ENCODE data around the gene GNG7. TPM values are rescaled to one million over a fixed set of nuclear protein-coding genes. Genes with fewer than 3 reads are reported as not detected.
A peak's percentile ranks its signal among the peaks of the same experiment; 100 is the strongest.

Gene GNG7
- total RNA-seq, 1 donor: 0.72 TPM

GRCh38 chr19:2729943-2730818 lies 27.7 kb upstream of the GNG7 start:
- peaks cover 14% of the 10 kb centered on the region for H3K27me3 ChIP-seq (ENCODE audit: insufficient read depth, low read length)
- DNase-seq (ENCODE audit: insufficient read length, low spot score, missing footprints): peak; percentile 79
- no peak overlapping the region for H3K4me3 ChIP-seq (ENCODE audit: insufficient read depth, low read length)
- no peak overlapping the region for H2AFZ ChIP-seq (ENCODE audit: low read length)
- no peaks in the 10 kb centered on the region for H3K79me2 ChIP-seq (ENCODE audit: insufficient read depth, low read length)
- H3K4me1 ChIP-seq (ENCODE audit: insufficient read depth, low read length): no peaks in the 10 kb centered on the region
- no peaks in the 10 kb centered on the region for H3K36me3 ChIP-seq (ENCODE audit: insufficient read depth, low read length)
- no peak overlapping the region for H3K27ac ChIP-seq (ENCODE audit: low read depth, low read length)
- no peaks in the 10 kb centered on the region for H3K9me3 ChIP-seq (ENCODE audit: low read depth, low read length)
- no peak overlapping the region for H3K4me2 ChIP-seq (ENCODE audit: insufficient read depth, low read length)
- no peak for TF ChIP-seq CTCF (IDR thresholded peaks at IDR 0.05; ENCODE audit: extremely low read depth, low read depth, low read length)
- H4K20me1 ChIP-seq (ENCODE audit: insufficient read depth, low read length): no peaks in the 10 kb centered on the region

DNA sequence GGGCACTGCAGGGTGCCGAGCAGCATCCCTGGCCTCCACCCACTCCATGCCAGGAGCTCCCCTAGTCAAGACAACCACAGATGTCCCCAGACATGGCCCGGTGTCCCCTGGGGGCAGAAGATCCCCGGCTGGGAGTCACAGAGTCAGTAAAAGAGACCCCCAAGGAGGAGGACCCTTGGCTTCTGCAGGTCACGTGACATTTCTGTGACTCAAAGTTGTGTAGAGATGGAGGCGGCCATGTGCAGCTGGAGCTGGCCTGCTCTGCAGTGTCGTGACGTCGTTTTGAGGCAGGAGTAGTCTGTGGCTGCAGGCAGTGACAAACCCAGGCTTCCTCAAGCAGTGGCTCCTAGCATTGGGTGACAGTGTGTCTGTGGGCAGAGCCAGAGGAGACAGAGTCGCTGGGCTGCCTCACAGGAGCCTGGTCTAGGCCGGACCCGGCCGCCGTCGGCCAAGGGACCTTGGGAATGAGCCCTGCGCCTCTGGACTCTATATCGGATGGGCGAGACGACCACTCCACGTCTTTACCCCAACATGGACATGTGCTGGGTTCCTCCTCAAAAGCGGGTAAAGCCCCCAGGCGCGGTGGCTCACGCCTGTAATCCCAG lies 26.4 kb upstream of the GNG7 start:
- Histone ChIP-seq H2AFZ (ENCODE audit: low read length) (no peak overlapping the region), H3K79me2 (ENCODE audit: insufficient read depth, low read length) (no peaks in the 10 kb centered on the region), H3K36me3 (ENCODE audit: insufficient read depth, low read length) (no peaks in the 10 kb centered on the region), H3K4me1 (ENCODE audit: insufficient read depth, low read length) (no peaks in the 10 kb centered on the region), H3K27me3 (ENCODE audit: insufficient read depth, low read length) (peaks cover 14% of the 10 kb centered on the region), H3K9me3 (ENCODE audit: low read depth, low read length) (no peaks in the 10 kb centered on the region), H3K4me2 (ENCODE audit: insufficient read depth, low read length) (no peak overlapping the region), H3K4me3 (ENCODE audit: insufficient read depth, low read length) (no peak overlapping the region), H4K20me1 (ENCODE audit: insufficient read depth, low read length) (no peaks in the 10 kb centered on the region), H3K27ac (ENCODE audit: low read depth, low read length) (no peak overlapping the region)
- no peak for TF ChIP-seq CTCF (IDR thresholded peaks at IDR 0.05; ENCODE audit: extremely low read depth, low read depth, low read length)
- DNase-seq (ENCODE audit: insufficient read length, low spot score, missing footprints): peak; percentile 82

- no peak for TF ChIP-seq CTCF (IDR thresholded peaks at IDR 0.05; ENCODE audit: extremely low read depth, low read depth, low read length)
- no peaks in the 10 kb centered on the region for H3K9me3 ChIP-seq (ENCODE audit: low read depth, low read length)
- no peaks in the 10 kb centered on the region for H3K36me3 ChIP-seq (ENCODE audit: insufficient read depth, low read length)
- H3K4me1 ChIP-seq (ENCODE audit: insufficient read depth, low read length): peaks cover 12% of the 10 kb centered on the region
- H3K27ac ChIP-seq (ENCODE audit: low read depth, low read length): no peak overlapping the region
- peak; percentile 94 for DNase-seq (ENCODE audit: insufficient read length, low spot score, missing footprints)
- no peak overlapping the region for H3K4me3 ChIP-seq (ENCODE audit: insufficient read depth, low read length)
- H4K20me1 ChIP-seq (ENCODE audit: insufficient read depth, low read length): no peaks in the 10 kb centered on the region
- H3K79me2 ChIP-seq (ENCODE audit: insufficient read depth, low read length): no peaks in the 10 kb centered on the region
- peaks cover 14% of the 10 kb centered on the region for H3K27me3 ChIP-seq (ENCODE audit: insufficient read depth, low read length)
- no peak overlapping the region for H2AFZ ChIP-seq (ENCODE audit: low read length)
- H3K4me2 ChIP-seq (ENCODE audit: insufficient read depth, low read length): no peak overlapping the region
These were observed 25.1 kb upstream of the GNG7 start for GRCh38 chr19:2727640-2727944.

GRCh38 chr19:2726904-2727639 lies 24.6 kb upstream of the GNG7 start:
- Histone ChIP-seq H3K79me2 (ENCODE audit: insufficient read depth, low read length) (no peaks in the 10 kb centered on the region), H3K9me3 (ENCODE audit: low read depth, low read length) (no peaks in the 10 kb centered on the region), H3K27me3 (ENCODE audit: insufficient read depth, low read length) (peaks cover 14% of the 10 kb centered on the region), H3K36me3 (ENCODE audit: insufficient read depth, low read length) (no peaks in the 10 kb centered on the region), H3K4me1 (ENCODE audit: insufficient read depth, low read length) (peaks cover 13% of the 10 kb centered on the region), H3K27ac (ENCODE audit: low read depth, low read length) (no peak overlapping the region), H3K4me2 (ENCODE audit: insufficient read depth, low read length) (no peak overlapping the region), H4K20me1 (ENCODE audit: insufficient read depth, low read length) (no peaks in the 10 kb centered on the region), H2AFZ (ENCODE audit: low read length) (no peak overlapping the region), H3K4me3 (ENCODE audit: insufficient read depth, low read length) (no peak overlapping the region)
- no peak for TF ChIP-seq CTCF (IDR thresholded peaks at IDR 0.05; ENCODE audit: extremely low read depth, low read depth, low read length)
- peak; percentile 91 for DNase-seq (ENCODE audit: insufficient read length, low spot score, missing footprints)

Data from osteoblast (primary cell).